ENCODE results near the gene MSLN. TPM values are rescaled to one million over a fixed set of nuclear protein-coding genes. Genes with fewer than 3 reads are reported as not detected.

The MSLN gene
- total RNA-seq, 2 donors from 2014 or later: 44.8 to 94.6 TPM

GRCh38 chr16:718389-718788, 42.1 kb upstream of the MSLN start:
- Histone ChIP-seq H3K4me1 (peaks cover 0 to 58% of the 10 kb centered on the region in 2 donors), H3K9me3 (no peaks in the 10 kb centered on the region), H3K36me3 (no peaks in the 10 kb centered on the region), H3K4me3 (no peak overlapping the region), H3K27me3 (no peaks in the 10 kb centered on the region), H3K27ac (no peak overlapping the region)
- no peak for TF ChIP-seq CTCF (IDR thresholded peaks at IDR 0.05)
- no peak for DNase-seq (ENCODE audit: low spot score)

- no peak for DNase-seq (ENCODE audit: low spot score)
- no peak overlapping the region for H3K4me3 ChIP-seq
- H3K27me3 ChIP-seq: no peaks in the 10 kb centered on the region
Measured at GRCh38 chr16:718922-719321, 41.6 kb upstream of the MSLN start.

GRCh38 chr16:719815-720446, 40.6 kb upstream of the MSLN start:
- H3K4me3 ChIP-seq: peak overlapping the region; percentile 65 to 83

More at GRCh38 chr16:718922-719321, 41.6 kb upstream of the MSLN start:
- Histone ChIP-seq H3K36me3 (no peaks in the 10 kb centered on the region), H3K4me1 (peaks cover 0 to 58% of the 10 kb centered on the region in 2 donors), H3K9me3 (no peaks in the 10 kb centered on the region), H3K27ac (no peak overlapping the region)
- TF ChIP-seq CTCF (IDR thresholded peaks at IDR 0.05): no peak

GRCh38 chr16:720447-720989, 40.0 kb upstream of the MSLN start:
- DNase-seq (ENCODE audit: low spot score): no peak
- H3K27ac ChIP-seq: peak overlapping the region; percentile 91 to 92
- TF ChIP-seq CTCF (IDR thresholded peaks at IDR 0.05): peak in 1 of 2 donors; percentile 27
- H3K4me3 ChIP-seq: peak overlapping the region; percentile 65 to 83
- no peaks in the 10 kb centered on the region for H3K27me3 ChIP-seq
- no peaks in the 10 kb centered on the region for H3K9me3 ChIP-seq
- H3K36me3 ChIP-seq: no peaks in the 10 kb centered on the region
- peaks cover 0 to 49% of the 10 kb centered on the region in 2 donors for H3K4me1 ChIP-seq

More at GRCh38 chr16:719815-720446, 40.6 kb upstream of the MSLN start:
- Histone ChIP-seq H3K27me3 (no peaks in the 10 kb centered on the region), H3K36me3 (no peaks in the 10 kb centered on the region), H3K9me3 (no peaks in the 10 kb centered on the region), H3K4me1 (peaks cover 0 to 49% of the 10 kb centered on the region in 2 donors), H3K27ac (peak overlapping the region; percentile 91 to 92)
- no peak for TF ChIP-seq CTCF (IDR thresholded peaks at IDR 0.05)
- DNase-seq (ENCODE audit: low spot score): no peak

GRCh38 chr16:720990-721764, 39.4 kb upstream of the MSLN start, which contains the start of gene ANTKMT:
Gene ANTKMT, plus strand, starts transcription at chr16:721146. Its CDS starts 129 bp downstream, at chr16:721275.
- H3K36me3 ChIP-seq: no peaks in the 10 kb centered on the region
- H3K9me3 ChIP-seq: no peaks in the 10 kb centered on the region
- peak within 1 kb of the TSS; percentile 65 to 83 for H3K4me3 ChIP-seq
- peak within 1 kb of the TSS; percentile 91 to 92 for H3K27ac ChIP-seq
- H3K4me1 ChIP-seq: peaks cover 0 to 44% of the 10 kb centered on the region in 2 donors
- peak in 1 of 2 donors; percentile 19 for TF ChIP-seq CTCF (IDR thresholded peaks at IDR 0.05)
- no peak for DNase-seq (ENCODE audit: low spot score)
- no peaks in the 10 kb centered on the region for H3K27me3 ChIP-seq
